ENCODE data around the gene TWSG1.

TWSG1 gene

GRCh38 chr18:9321736-9322135, 12.8 kb upstream of the TWSG1 start:
- CTCF ChIA-PET: interaction anchor here (1.7 to 2.7 kb wide), 3 partner anchors 12 to 79 kb away, joined by 3 to 6 read pairs (median 4); partner anchors contain the start of gene TWSG1
- no peak for TF ChIP-seq CTCF (IDR thresholded peaks at IDR 0.05; ENCODE audit: control extremely low read depth, extremely low read depth, low read depth, missing control alignments)
- POLR2A ChIA-PET: no interaction called here
- no peak for DNase-seq (ENCODE audit: extremely low spot score)

- TF ChIP-seq CTCF (IDR thresholded peaks at IDR 0.05; ENCODE audit: control extremely low read depth, extremely low read depth, low read depth, missing control alignments): no peak
- DNase-seq (ENCODE audit: extremely low spot score): no peak
- ChIA-PET CTCF (interaction anchor here (1.0 to 2.7 kb wide), 3 partner anchors 11 to 80 kb away, joined by 3 to 6 read pairs (median 4); partner anchors contain the start of gene TWSG1), POLR2A (no interaction called here)
Measured at GRCh38 chr18:9322744-9323143, 11.8 kb upstream of the TWSG1 start.

GRCh38 chr18:9323750-9324445, 10.7 kb upstream of the TWSG1 start:
- CTCF ChIA-PET: interaction anchor here (1.0 kb wide), 1 partner anchor 10 kb away, joined by 4 read pairs; the partner anchor contains the start of gene TWSG1
- TF ChIP-seq CTCF (IDR thresholded peaks at IDR 0.05; ENCODE audit: control extremely low read depth, extremely low read depth, low read depth, missing control alignments): no peak
- POLR2A ChIA-PET: no interaction called here
- no peak for DNase-seq (ENCODE audit: extremely low spot score)

- DNase-seq (ENCODE audit: extremely low spot score): no peak
- ChIA-PET CTCF (interaction anchor here (1.4 kb wide), 1 partner anchor 20 kb away, joined by 3 read pairs; no protein-coding TSS in a partner anchor), POLR2A (interaction anchor here (0.7 kb wide), 1 partner anchor 217 kb away, joined by 4 read pairs; no protein-coding TSS in a partner anchor)
- TF ChIP-seq CTCF (IDR thresholded peaks at IDR 0.05; ENCODE audit: control extremely low read depth, extremely low read depth, low read depth, missing control alignments): no peak
Measured at GRCh38 chr18:9325716-9326115, 8.9 kb upstream of the TWSG1 start.

- ChIA-PET CTCF (no interaction called here), POLR2A (no interaction called here)
- DNase-seq (ENCODE audit: extremely low spot score): no peak
- no peak for TF ChIP-seq CTCF (IDR thresholded peaks at IDR 0.05; ENCODE audit: control extremely low read depth, extremely low read depth, low read depth, missing control alignments)
Measured at GRCh38 chr18:9328776-9329175, 5.8 kb upstream of the TWSG1 start.

- no peak for DNase-seq (ENCODE audit: extremely low spot score)
- POLR2A ChIA-PET: no interaction called here
Measured at GRCh38 chr18:9329471-9329870, 5.1 kb upstream of the TWSG1 start.

More at GRCh38 chr18:9329471-9329870, 5.1 kb upstream of the TWSG1 start:
- CTCF ChIA-PET: no interaction called here
- TF ChIP-seq CTCF (IDR thresholded peaks at IDR 0.05; ENCODE audit: control extremely low read depth, extremely low read depth, low read depth, missing control alignments): no peak
